Stimulated activated CD8-positive, alpha-beta memory T cell treated with anti-CD3 and anti-CD28 coated beads, Interleukin-12 subunit alpha, Interleukin-12 subunit beta, amount 100 ng/mL, for 24 hours (primary cell): Measurements from ENCODE around the gene CDK4.
"Not testable (repeated sequence)": the region's sequence is repeated elsewhere in the genome, so short reads cannot be mapped to it uniquely, and the experiment has no call there.

Source experiments
- DNase-seq: peaks from one replicate; pipeline ENCODE4 v3.0.0-alpha.2; 2020; ENCODE audit errors: extremely low read depth

The CDK4 gene

GRCh38 chr12:57726151-57726883 is 25.8 kb downstream of the CDK4 start:
- no peak for DNase-seq

GRCh38 chr12:57725851-57726150 is 26.3 kb downstream of the CDK4 start:
- no peak for DNase-seq

GRCh38 chr12:57724936-57725740 is 27.0 kb downstream of the CDK4 start:
- DNase-seq, result no peak

- no peak for DNase-seq
Observed at GRCh38 chr12:57724003-57724935, 27.8 kb downstream of the CDK4 start.

- no peak for DNase-seq
Observed at GRCh38 chr12:57723630-57723962, 28.5 kb downstream of the CDK4 start.

- DNase-seq, result no peak
Observed at GRCh38 chr12:57722716-57723629, 29.1 kb downstream of the CDK4 start.

GRCh38 chr12:57721846-57722608 is 30.1 kb downstream of the CDK4 start:
- DNase-seq, result not testable (repeated sequence)

GRCh38 chr12:57720606-57721595 is 31.2 kb downstream of the CDK4 start:
- no peak for DNase-seq

- DNase-seq, result no peak
Observed at GRCh38 chr12:57719777-57720605, 32.1 kb downstream of the CDK4 start.

GRCh38 chr12:57718641-57719528 is 33.2 kb downstream of the CDK4 start:
- DNase-seq, result no peak

- DNase-seq, result no peak
Observed at GRCh38 chr12:57717846-57718640, 34.1 kb downstream of the CDK4 start.

- no peak for DNase-seq
Observed at GRCh38 chr12:57717131-57717530, 35.0 kb downstream of the CDK4 start.

GRCh38 chr12:57716305-57716704 is 35.8 kb downstream of the CDK4 start:
- DNase-seq, result no peak

- DNase-seq, result no peak
Observed at GRCh38 chr12:57715786-57716185, 36.3 kb downstream of the CDK4 start.

- DNase-seq, result not testable (repeated sequence)
Observed at GRCh38 chr12:57715036-57715748, 36.9 kb downstream of the CDK4 start.

- no peak for DNase-seq
Observed at GRCh38 chr12:57713209-57713608, 38.9 kb downstream of the CDK4 start.
